Parathyroid adenoma (tissue), 2 donors: Measurements from ENCODE around the gene EIF2S1.

Experiments used
- H2AFZ ChIP-seq: fragments of 300-600 bp; sonication (generic); one replicate; pipeline ENCODE4 v1.7.0; 2017; ENCODE audit warnings: antibody characterized with exemption, mild to moderate bottlenecking
- H3K27ac ChIP-seq: fragments of 300-600 bp; sonication (generic); one replicate; pipeline ENCODE4 v1.7.0; 2017
- H3K27me3 ChIP-seq: fragments of 300-600 bp; sonication (generic); one replicate; pipeline ENCODE4 v1.7.0; 2017; ENCODE audit warnings: low read length; ENCODE audit not compliant: control insufficient read depth, insufficient read depth
- H3K36me3 ChIP-seq: fragments of 300-600 bp; sonication (generic); one replicate; pipeline ENCODE4 v1.7.0; 2017; ENCODE audit warnings: low read length; ENCODE audit not compliant: control insufficient read depth, insufficient read depth
- H3K4me1 ChIP-seq: fragments of 300-600 bp; sonication (generic); one replicate; pipeline ENCODE4 v1.7.0; 2017; ENCODE audit warnings: control low read depth
- H3K4me2 ChIP-seq: fragments of 300-600 bp; sonication (generic); one replicate; pipeline ENCODE4 v1.7.0; 2017; ENCODE audit warnings: low read length
- H3K4me3 ChIP-seq: fragments of 300-600 bp; sonication (generic); one replicate; pipeline ENCODE4 v1.7.0; 2017; ENCODE audit warnings: low read depth, low read length
- H3K79me2 ChIP-seq: fragments of 300-600 bp; sonication (generic); one replicate; pipeline ENCODE4 v1.7.0; 2017; ENCODE audit warnings: control low read depth
- H3K9ac ChIP-seq: fragments of 300-600 bp; sonication (generic); one replicate; pipeline ENCODE4 v1.7.0; 2017; ENCODE audit warnings: mild to moderate bottlenecking
- H3K9me3 ChIP-seq: fragments of 300-600 bp; sonication (generic); one replicate; pipeline ENCODE4 v1.7.0; 2017; ENCODE audit warnings: low read length; ENCODE audit not compliant: control insufficient read depth
- TF ChIP-seq, protein P1 (sequence below): fragments of 300-600 bp; sonication (generic); IDR thresholded peaks from one replicate; pipeline ENCODE4 v1.7.0; 2017; ENCODE audit warnings: antibody characterized with exemption, mild to moderate bottlenecking
- donor health status: primary hyperparathyroidism.

Gene EIF2S1

DNA sequence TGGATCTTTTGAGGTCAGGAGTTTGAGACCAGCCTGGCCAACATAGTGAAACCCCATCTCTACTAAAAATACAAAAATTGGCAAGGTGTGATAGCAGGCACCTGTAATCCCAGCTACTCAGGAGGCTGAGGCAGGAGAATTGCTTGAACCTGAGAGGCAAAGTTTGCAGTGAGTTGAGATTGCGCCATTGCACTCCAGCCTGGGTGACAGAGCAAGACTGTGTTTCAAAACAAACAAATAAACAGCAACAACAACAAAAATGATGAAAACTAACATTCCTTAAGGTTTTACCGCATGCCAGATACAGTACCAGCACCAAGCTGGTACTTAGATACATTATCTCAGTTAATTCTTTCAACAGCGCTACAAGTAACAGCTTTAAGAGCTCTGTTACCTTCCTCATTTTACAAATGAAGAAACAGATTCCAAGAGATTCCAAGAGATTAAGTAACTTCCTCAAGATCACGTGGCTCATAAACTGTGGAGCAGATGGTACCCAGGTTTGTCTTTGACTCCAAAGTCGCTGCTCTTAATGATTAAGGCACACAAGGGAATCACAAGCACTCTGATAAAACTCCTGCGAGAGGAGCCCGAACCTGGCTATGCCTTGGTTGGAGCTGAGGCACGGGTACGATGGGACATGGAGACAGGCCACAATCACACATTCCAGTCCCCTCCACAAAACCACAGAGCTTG, 69.5 kb downstream of the EIF2S1 start:
- no peak overlapping the region for H2AFZ ChIP-seq
- no peak overlapping the region for H3K4me3 ChIP-seq
- TF ChIP-seq, protein P1, sequence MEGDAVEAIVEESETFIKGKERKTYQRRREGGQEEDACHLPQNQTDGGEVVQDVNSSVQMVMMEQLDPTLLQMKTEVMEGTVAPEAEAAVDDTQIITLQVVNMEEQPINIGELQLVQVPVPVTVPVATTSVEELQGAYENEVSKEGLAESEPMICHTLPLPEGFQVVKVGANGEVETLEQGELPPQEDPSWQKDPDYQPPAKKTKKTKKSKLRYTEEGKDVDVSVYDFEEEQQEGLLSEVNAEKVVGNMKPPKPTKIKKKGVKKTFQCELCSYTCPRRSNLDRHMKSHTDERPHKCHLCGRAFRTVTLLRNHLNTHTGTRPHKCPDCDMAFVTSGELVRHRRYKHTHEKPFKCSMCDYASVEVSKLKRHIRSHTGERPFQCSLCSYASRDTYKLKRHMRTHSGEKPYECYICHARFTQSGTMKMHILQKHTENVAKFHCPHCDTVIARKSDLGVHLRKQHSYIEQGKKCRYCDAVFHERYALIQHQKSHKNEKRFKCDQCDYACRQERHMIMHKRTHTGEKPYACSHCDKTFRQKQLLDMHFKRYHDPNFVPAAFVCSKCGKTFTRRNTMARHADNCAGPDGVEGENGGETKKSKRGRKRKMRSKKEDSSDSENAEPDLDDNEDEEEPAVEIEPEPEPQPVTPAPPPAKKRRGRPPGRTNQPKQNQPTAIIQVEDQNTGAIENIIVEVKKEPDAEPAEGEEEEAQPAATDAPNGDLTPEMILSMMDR, result no peak
- H3K36me3 ChIP-seq, result no peaks in the 10 kb centered on the region
- peaks cover 9% of the 10 kb centered on the region for H3K4me1 ChIP-seq
- H3K4me2 ChIP-seq, result no peak overlapping the region
- no peaks in the 10 kb centered on the region for H3K27me3 ChIP-seq
- H3K27ac ChIP-seq, result no peak overlapping the region
- H3K79me2 ChIP-seq, result no peaks in the 10 kb centered on the region
- H3K9ac ChIP-seq, result no peak overlapping the region
- no peaks in the 10 kb centered on the region for H3K9me3 ChIP-seq

DNA sequence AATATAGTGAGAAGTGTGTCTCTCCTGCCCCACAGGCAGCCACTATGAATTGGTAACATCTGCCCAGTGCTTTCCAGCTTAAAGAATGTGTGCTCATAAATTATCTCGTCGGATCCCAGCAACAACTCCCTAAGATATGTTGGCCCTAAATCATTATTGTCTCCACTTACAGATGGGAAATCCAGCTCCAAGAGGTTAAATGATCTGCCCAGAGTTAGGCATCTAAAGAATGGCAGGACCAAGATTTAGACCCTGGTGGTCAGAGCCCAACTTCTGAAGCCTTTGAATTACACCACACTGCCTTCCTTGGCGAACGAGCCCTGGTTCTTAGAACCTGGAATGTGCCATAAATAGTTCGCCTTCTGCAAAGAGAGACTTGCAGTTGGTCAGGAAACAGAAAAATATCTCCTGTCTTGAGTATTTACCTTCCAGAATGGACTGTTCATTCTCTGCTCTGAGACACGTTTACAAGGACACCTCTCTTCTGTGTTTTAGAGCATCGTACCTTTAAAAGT, 72.0 kb downstream of the EIF2S1 start:
- no peak overlapping the region for H2AFZ ChIP-seq
- H3K4me3 ChIP-seq, result no peak overlapping the region
- no peak overlapping the region for H3K27ac ChIP-seq
- peaks cover 9% of the 10 kb centered on the region for H3K4me1 ChIP-seq
- H3K27me3 ChIP-seq, result no peaks in the 10 kb centered on the region
- no peaks in the 10 kb centered on the region for H3K36me3 ChIP-seq
- TF ChIP-seq, protein P1, result no peak
- H3K9me3 ChIP-seq, result no peaks in the 10 kb centered on the region
- H3K9ac ChIP-seq, result no peak overlapping the region
- H3K4me2 ChIP-seq, result no peak overlapping the region
- H3K79me2 ChIP-seq, result no peaks in the 10 kb centered on the region

DNA sequence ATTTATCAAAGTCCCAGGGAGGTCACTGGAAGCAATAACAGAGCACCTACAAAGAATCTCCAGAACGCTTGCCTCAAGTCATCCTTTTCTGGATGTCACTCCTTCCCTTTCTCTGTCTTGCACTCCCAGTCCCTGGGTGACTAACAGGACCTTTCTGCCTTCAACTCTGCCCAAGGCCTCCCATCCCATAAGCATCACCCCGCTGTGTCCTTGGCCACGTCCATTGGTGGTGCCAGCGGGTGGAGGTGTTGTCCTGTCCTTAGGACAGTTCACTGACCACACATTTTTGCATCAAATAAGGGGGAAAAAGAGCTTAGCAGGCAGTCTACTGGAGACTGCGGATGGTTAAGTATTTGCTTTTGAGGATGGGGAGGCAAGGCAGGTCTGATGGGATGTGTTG, 75.5 kb downstream of the EIF2S1 start:
- Histone ChIP-seq H3K36me3 (no peaks in the 10 kb centered on the region), H3K4me1 (no peaks in the 10 kb centered on the region), H3K79me2 (no peaks in the 10 kb centered on the region), H3K27ac (no peak overlapping the region), H3K4me3 (no peak overlapping the region), H2AFZ (no peak overlapping the region), H3K27me3 (no peaks in the 10 kb centered on the region), H3K4me2 (no peak overlapping the region), H3K9me3 (no peaks in the 10 kb centered on the region), H3K9ac (no peak overlapping the region)
- TF ChIP-seq, protein P1, result no peak
